HepG2 (cell line): Measurements from ENCODE around the gene CAPN9. TPM values are rescaled to one million over a fixed set of nuclear protein-coding genes. Genes with fewer than 3 reads are reported as not detected.

ENCODE experiments used
- HMG20B ChIP-seq: conservative IDR thresholded peaks from 2 replicates; pipeline ENCODE4 v1.6.1; 2016; ENCODE audit warnings: missing genetic modification reagents, missing compliant biosample characterization
- NFIC ChIP-seq: IDR thresholded peaks from 2 replicates; pipeline ENCODE4 v1.6.1; 2012; ENCODE audit warnings: mild to moderate bottlenecking, low read length, inconsistent platforms
- ZC3H4 ChIP-seq: sonication (generic); formaldehyde crosslinking; IDR thresholded peaks from 2 replicates; pipeline ENCODE4 v1.4.0; 2020; ENCODE audit warnings: missing genetic modification reagents, borderline replicate concordance
- ZNF101 ChIP-seq: sonication (generic); formaldehyde crosslinking; IDR thresholded peaks from 2 replicates; pipeline ENCODE4 v1.4.0; 2020; ENCODE audit warnings: mild to moderate bottlenecking, low read depth, missing genetic modification reagents, borderline replicate concordance
- ZNF138 ChIP-seq: sonication (generic); formaldehyde crosslinking; IDR thresholded peaks from 2 replicates; pipeline ENCODE4 v1.5.0; 2020; ENCODE audit warnings: mild to moderate bottlenecking, low read depth, missing genetic modification reagents
- ZNF296 ChIP-seq: sonication (generic); formaldehyde crosslinking; conservative IDR thresholded peaks from 2 replicates; pipeline ENCODE4 v1.5.0; 2020; ENCODE audit warnings: mild to moderate bottlenecking, missing genetic modification reagents
- polyA plus RNA-seq, 8 experiments: library from polyadenylated mRNA; depleted of rRNA in 3 of 8; stranded (reverse) in 7 of 8; unstranded in 1 of 8; fragments of >200 nt; fragmentation: Illumina TruSeq in 4 of 8; extraction: Trizol in 4 of 8; gene quantifications; 2 replicates each; pipeline versions ENCODE4 v1.2.1 to v1.2.3, GENCODE V29; 2011 to 2016; ENCODE audit warnings: low read depth in 4 of 8, missing spikeins in 1 of 8, mixed read lengths in 1 of 8; ENCODE audit not compliant: insufficient read depth in 1 of 8
- total RNA-seq, 5 experiments: library from RNA; depleted of rRNA; stranded (reverse); fragments of >200 nt; fragmentation: Illumina TruSeq; extraction: Trizol; gene quantifications; 2 replicates each; pipeline ENCODE4 v1.2.3, GENCODE V29; 2016; ENCODE audit warnings: low read depth in 1 of 5
- TF ChIP-seq, protein P1 (sequence below): sonication (generic); formaldehyde crosslinking; IDR thresholded peaks from 2 replicates; pipeline ENCODE4 v1.4.0; 2020; ENCODE audit warnings: missing genetic modification reagents
- TF ChIP-seq, protein P2 (sequence below): sonication (generic); formaldehyde crosslinking; IDR thresholded peaks from 2 replicates; pipeline ENCODE4 v1.5.1; 2020; ENCODE audit warnings: missing genetic modification reagents, mild to moderate bottlenecking, borderline replicate concordance
- TF ChIP-seq, protein P3 (sequence below): sonication (generic); formaldehyde crosslinking; IDR thresholded peaks from 2 replicates; pipeline ENCODE4 v1.4.0; 2020; ENCODE audit warnings: mild to moderate bottlenecking, missing genetic modification reagents
- TF ChIP-seq, protein P4 (sequence below): sonication (generic); formaldehyde crosslinking; conservative IDR thresholded peaks from 2 replicates; pipeline ENCODE4 v1.5.0; 2020; ENCODE audit warnings: missing genetic modification reagents
- TF ChIP-seq, protein P5 (sequence below): sonication (generic); formaldehyde crosslinking; IDR thresholded peaks from 2 replicates; pipeline ENCODE4 v1.8.0; 2022; ENCODE audit warnings: mild to moderate bottlenecking, missing genetic modification reagents, borderline replicate concordance
- TF ChIP-seq, protein P6 (sequence below): sonication (generic); formaldehyde crosslinking; IDR thresholded peaks from 2 replicates; pipeline ENCODE4 v1.4.0; 2020; ENCODE audit warnings: missing genetic modification reagents
- TF ChIP-seq, protein P7 (sequence below): sonication (generic); formaldehyde crosslinking; IDR thresholded peaks from 2 replicates; pipeline ENCODE4 v1.4.0; 2020; ENCODE audit warnings: mild to moderate bottlenecking, missing genetic modification reagents
- TF ChIP-seq, protein P8 (sequence below), 2 experiments: sonication (generic) in 1 of 2; formaldehyde crosslinking in 1 of 2; IDR thresholded peaks; 2 replicates each; pipeline versions ENCODE4 v1.5.1 to v1.6.1; 2011 to 2020; ENCODE audit warnings: borderline replicate concordance in 1 of 2, low read depth in 1 of 2, low read length in 1 of 2, mild to moderate bottlenecking in 1 of 2, missing genetic modification reagents in 1 of 2, moderate library complexity in 1 of 2

CAPN9 gene
- total and polyA plus RNA-seq, 2 of the 13 experiments (the other 11 are each of a cell fraction or from before 2014, with no cell fraction given) = 0.04 to 0.31 TPM

DNA sequence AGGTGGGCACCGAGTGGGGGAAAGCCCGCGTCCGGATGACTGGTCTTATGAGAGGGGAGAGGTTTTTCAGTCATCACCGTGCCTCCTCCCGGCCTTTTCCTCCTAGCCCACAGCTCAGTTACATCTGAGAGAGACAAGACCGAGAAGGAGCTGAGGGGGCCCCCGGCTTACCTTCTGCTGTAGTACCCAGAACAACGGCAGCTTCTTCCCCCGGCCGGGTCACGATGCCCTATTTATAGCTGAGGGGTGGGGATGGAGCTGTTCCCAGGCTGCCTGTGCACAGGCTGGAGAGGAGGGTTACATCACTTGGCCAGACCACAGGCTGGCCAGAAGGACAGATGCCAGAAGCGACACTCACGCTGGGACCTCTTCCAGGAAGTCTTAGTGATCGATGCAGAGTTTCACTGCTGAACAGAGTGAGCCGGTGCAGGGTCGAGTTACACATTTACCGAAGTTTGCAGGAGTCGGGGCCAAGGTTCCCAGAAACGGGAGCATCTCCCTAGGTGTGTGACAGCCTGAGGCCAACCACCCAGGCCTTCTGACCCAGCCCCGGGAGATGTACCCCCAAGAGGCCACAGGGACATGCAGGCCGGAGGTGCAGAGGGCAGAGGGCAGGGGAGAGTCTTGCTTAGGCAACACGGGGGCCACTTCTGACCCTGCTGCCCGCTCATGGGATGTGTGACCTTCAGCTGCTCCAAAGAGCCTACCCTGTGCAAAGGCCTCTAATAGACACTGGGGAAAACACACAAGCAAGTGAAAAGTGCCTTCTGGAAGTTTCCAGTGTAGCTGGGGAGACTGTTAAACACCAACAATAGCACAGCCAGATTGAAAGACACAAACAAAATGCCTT is 33.0 kb upstream of the CAPN9 start, which contains the start of gene AGT (continued):
- TF ChIP-seq ZNF296 (CRISPR knock-in tag) (peak; percentile 92), NFIC (no peak), ZNF101 (CRISPR knock-in tag) (no peak), ZC3H4 (CRISPR knock-in tag) (no peak), ZNF138 (CRISPR knock-in tag) (no peak), HMG20B (CRISPR knock-in tag) (peak; percentile 61; the same call in 1 of the 2 replicates)
- TF ChIP-seq, protein P1, sequence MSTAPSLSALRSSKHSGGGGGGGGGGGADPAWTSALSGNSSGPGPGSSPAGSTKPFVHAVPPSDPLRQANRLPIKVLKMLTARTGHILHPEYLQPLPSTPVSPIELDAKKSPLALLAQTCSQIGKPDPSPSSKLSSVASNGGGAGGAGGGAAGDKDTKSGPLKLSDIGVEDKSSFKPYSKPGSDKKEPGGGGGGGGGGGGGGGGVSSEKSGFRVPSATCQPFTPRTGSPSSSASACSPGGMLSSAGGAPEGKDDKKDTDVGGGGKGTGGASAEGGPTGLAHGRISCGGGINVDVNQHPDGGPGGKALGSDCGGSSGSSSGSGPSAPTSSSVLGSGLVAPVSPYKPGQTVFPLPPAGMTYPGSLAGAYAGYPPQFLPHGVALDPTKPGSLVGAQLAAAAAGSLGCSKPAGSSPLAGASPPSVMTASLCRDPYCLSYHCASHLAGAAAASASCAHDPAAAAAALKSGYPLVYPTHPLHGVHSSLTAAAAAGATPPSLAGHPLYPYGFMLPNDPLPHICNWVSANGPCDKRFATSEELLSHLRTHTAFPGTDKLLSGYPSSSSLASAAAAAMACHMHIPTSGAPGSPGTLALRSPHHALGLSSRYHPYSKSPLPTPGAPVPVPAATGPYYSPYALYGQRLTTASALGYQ (CRISPR knock-in tag) = peak; percentile 81
- TF ChIP-seq, protein P2, sequence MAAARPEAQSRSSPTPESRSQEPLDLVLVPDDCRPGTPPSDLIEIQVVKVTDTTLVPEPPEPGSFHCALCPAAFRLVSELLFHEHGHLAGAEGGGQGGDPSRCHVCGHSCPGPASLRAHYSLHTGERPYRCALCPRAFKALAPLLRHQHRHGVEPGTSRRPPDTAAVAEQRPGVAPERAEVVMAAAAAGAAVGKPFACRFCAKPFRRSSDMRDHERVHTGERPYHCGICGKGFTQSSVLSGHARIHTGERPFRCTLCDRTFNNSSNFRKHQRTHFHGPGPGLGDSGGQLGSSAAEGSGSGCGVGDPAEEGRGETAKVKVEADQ (CRISPR knock-in tag) = peak; percentile 41; the same call in 1 of the 2 replicates
- TF ChIP-seq, protein P3, sequence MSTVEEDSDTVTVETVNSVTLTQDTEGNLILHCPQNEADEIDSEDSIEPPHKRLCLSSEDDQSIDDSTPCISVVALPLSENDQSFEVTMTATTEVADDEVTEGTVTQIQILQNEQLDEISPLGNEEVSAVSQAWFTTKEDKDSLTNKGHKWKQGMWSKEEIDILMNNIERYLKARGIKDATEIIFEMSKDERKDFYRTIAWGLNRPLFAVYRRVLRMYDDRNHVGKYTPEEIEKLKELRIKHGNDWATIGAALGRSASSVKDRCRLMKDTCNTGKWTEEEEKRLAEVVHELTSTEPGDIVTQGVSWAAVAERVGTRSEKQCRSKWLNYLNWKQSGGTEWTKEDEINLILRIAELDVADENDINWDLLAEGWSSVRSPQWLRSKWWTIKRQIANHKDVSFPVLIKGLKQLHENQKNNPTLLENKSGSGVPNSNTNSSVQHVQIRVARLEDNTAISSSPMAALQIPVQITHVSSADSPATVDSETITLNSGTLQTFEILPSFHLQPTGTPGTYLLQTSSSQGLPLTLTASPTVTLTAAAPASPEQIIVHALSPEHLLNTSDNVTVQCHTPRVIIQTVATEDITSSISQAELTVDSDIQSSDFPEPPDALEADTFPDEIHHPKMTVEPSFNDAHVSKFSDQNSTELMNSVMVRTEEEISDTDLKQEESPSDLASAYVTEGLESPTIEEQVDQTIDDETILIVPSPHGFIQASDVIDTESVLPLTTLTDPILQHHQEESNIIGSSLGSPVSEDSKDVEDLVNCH (CRISPR knock-in tag) = no peak
- TF ChIP-seq, protein P4, sequence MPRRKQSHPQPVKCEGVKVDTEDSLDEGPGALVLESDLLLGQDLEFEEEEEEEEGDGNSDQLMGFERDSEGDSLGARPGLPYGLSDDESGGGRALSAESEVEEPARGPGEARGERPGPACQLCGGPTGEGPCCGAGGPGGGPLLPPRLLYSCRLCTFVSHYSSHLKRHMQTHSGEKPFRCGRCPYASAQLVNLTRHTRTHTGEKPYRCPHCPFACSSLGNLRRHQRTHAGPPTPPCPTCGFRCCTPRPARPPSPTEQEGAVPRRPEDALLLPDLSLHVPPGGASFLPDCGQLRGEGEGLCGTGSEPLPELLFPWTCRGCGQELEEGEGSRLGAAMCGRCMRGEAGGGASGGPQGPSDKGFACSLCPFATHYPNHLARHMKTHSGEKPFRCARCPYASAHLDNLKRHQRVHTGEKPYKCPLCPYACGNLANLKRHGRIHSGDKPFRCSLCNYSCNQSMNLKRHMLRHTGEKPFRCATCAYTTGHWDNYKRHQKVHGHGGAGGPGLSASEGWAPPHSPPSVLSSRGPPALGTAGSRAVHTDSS (CRISPR knock-in tag) = no peak
- TF ChIP-seq, protein P5, sequence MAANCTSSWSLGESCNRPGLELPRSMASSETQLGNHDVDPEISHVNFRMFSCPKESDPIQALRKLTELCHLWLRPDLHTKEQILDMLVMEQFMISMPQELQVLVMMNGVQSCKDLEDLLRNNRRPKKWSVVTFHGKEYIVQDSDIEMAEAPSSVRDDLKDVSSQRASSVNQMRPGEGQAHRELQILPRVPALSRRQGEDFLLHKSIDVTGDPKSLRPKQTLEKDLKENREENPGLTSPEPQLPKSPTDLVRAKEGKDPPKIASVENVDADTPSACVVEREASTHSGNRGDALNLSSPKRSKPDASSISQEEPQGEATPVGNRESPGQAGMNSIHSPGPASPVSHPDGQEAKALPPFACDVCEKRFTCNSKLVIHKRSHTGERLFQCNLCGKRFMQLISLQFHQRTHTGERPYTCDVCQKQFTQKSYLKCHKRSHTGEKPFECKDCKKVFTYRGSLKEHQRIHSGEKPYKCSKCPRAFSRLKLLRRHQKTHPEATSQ (CRISPR knock-in tag) = peak; percentile 31; the same call in 1 of the 2 replicates
- TF ChIP-seq, protein P6, sequence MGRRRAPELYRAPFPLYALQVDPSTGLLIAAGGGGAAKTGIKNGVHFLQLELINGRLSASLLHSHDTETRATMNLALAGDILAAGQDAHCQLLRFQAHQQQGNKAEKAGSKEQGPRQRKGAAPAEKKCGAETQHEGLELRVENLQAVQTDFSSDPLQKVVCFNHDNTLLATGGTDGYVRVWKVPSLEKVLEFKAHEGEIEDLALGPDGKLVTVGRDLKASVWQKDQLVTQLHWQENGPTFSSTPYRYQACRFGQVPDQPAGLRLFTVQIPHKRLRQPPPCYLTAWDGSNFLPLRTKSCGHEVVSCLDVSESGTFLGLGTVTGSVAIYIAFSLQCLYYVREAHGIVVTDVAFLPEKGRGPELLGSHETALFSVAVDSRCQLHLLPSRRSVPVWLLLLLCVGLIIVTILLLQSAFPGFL (CRISPR knock-in tag) = no peak
- TF ChIP-seq, protein P7, sequence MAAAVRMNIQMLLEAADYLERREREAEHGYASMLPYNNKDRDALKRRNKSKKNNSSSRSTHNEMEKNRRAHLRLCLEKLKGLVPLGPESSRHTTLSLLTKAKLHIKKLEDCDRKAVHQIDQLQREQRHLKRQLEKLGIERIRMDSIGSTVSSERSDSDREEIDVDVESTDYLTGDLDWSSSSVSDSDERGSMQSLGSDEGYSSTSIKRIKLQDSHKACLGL = peak; percentile 76
- TF ChIP-seq, protein P8, sequence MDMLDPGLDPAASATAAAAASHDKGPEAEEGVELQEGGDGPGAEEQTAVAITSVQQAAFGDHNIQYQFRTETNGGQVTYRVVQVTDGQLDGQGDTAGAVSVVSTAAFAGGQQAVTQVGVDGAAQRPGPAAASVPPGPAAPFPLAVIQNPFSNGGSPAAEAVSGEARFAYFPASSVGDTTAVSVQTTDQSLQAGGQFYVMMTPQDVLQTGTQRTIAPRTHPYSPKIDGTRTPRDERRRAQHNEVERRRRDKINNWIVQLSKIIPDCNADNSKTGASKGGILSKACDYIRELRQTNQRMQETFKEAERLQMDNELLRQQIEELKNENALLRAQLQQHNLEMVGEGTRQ (IDR thresholded peaks at IDR 0.05; ENCODE audit: low read depth, low read length) = no peak
- TF ChIP-seq, protein P8 (CRISPR knock-in tag; IDR thresholded peaks at IDR 0.05; ENCODE audit: borderline replicate concordance) = peak; percentile 64
